ENCODE data around the gene ATP5PB. TPM values are rescaled to one million over a fixed set of nuclear protein-coding genes. Genes with fewer than 3 reads are reported as not detected.
A peak's percentile ranks its signal among the peaks of the same experiment; 100 is the strongest.

ATP5PB gene
- polyA plus RNA-seq, 3 donors: 112 to 597 (median 557) TPM

DNA sequence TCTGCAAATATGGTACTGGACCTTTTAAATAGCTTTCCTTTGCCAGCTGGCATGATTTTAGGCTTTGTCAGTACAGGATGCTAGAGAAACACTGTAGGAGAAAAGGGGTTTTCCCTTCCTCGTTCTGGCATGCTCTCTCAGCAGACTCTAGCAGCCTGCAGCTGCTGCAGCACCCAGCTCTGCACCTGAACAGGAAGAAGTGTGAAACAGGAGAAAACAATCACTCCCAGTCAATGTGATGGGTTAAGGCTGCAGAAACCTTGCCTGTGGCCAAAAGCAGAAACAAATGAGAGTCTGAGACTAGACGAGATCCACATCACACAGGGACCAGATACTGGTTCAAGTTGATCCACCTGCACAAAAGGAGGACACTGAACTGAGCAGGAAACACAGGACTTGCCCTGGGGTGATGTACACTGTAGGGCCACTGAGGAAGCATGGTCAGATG is 42.9 kb upstream of the ATP5PB start:
- Histone ChIP-seq H3K27ac (ENCODE audit: low read depth in 1 of 2, low read length in 2 of 2) (no peak overlapping the region), H3K4me2 (replicated peaks; ENCODE audit: extremely low read depth, low read length, poor library complexity, severe bottlenecking) (no peak overlapping the region), H3K79me2 (ENCODE audit: insufficient read depth, low read length) (no peaks in the 10 kb centered on the region), H3K9ac (ENCODE audit: insufficient read depth, low read length, poor library complexity, severe bottlenecking) (no peak overlapping the region), H3K4me1 (ENCODE audit: control insufficient read depth in 1 of 2, insufficient read depth in 2 of 2, low read length in 2 of 2) (no peaks in the 10 kb centered on the region), H3K4me3 (replicated peaks in 1 of 3; ENCODE audit: low read depth in 2 of 3, low read length in 3 of 3) (no peak overlapping the region), H2AFZ (ENCODE audit: insufficient read depth, low read depth, low read length, poor library complexity, severe bottlenecking) (no peak overlapping the region), H3K27me3 (ENCODE audit: control insufficient read depth in 2 of 2, insufficient read depth in 2 of 2, low read length in 2 of 2) (peaks cover 0 to 4% of the 10 kb centered on the region in 2 donors), H3K36me3 (replicated peaks in 1 of 2; ENCODE audit: control insufficient read depth in 1 of 2, insufficient read depth in 2 of 2, low read length in 2 of 2) (no peaks in the 10 kb centered on the region), H4K20me1 (ENCODE audit: insufficient read depth, low read length) (no peaks in the 10 kb centered on the region), H3K9me3 (replicated peaks in 1 of 2; ENCODE audit: control insufficient read depth in 1 of 2, insufficient read depth in 1 of 2, low read length in 2 of 2) (no peaks in the 10 kb centered on the region)
- Mint-ChIP-seq H3K4me1 (peaks cover 3% of the 10 kb centered on the region), H3K4me3 (no peak overlapping the region), H3K9me3 (peaks cover 0 to 2% (median 0%) of the 10 kb centered on the region in 7 donors), H3K27me3 (ENCODE audit: low read depth in 3 of 3) (peaks cover 4 to 13% (median 9%) of the 10 kb centered on the region in 3 donors), H3K36me3 (no peaks in the 10 kb centered on the region), H3K27ac (peak overlapping the region in 1 of 7 donors; percentile 36)
- no peak for DNase-seq
- 0% methylated on average over 1 of the region's 2 CpGs for WGBS (ENCODE audit: insufficient coverage)
- TF ChIP-seq CTCF (IDR thresholded peaks at IDR 0.05): no peak
- intact Hi-C loops (cut with micrococcal nuclease): loop anchor here in 1 of 2 donors (10.0 kb wide), 1 partner anchor 182 kb away; the partner anchor contains the start of gene CHI3L2

- no peak for DNase-seq
- TF ChIP-seq CTCF (IDR thresholded peaks at IDR 0.05): no peak
- no peak overlapping the region for H3K27ac Mint-ChIP-seq
- no peak overlapping the region for H2AFZ ChIP-seq (ENCODE audit: insufficient read depth, low read depth, low read length, poor library complexity, severe bottlenecking)
- H3K4me3 Mint-ChIP-seq: no peak overlapping the region
- peaks cover 0 to 7% (median 6%) of the 10 kb centered on the region in 3 donors for H3K27me3 Mint-ChIP-seq (ENCODE audit: low read depth in 3 of 3)
- intact Hi-C loops (cut with micrococcal nuclease): loop anchor here in 1 of 2 donors (10.0 kb wide), 1 partner anchor 182 kb away; the partner anchor contains the start of gene CHI3L2
- H3K36me3 Mint-ChIP-seq: no peaks in the 10 kb centered on the region
- no peaks in the 10 kb centered on the region for H3K36me3 ChIP-seq (replicated peaks in 1 of 2; ENCODE audit: control insufficient read depth in 1 of 2, insufficient read depth in 2 of 2, low read length in 2 of 2)
- no peaks in the 10 kb centered on the region for H3K79me2 ChIP-seq (ENCODE audit: insufficient read depth, low read length)
- no peak overlapping the region for H3K27ac ChIP-seq (ENCODE audit: low read depth in 1 of 2, low read length in 2 of 2)
- H3K4me1 ChIP-seq (ENCODE audit: control insufficient read depth in 1 of 2, insufficient read depth in 2 of 2, low read length in 2 of 2): no peaks in the 10 kb centered on the region
- H3K9me3 Mint-ChIP-seq: peaks cover 0 to 2% (median 0%) of the 10 kb centered on the region in 7 donors
- H4K20me1 ChIP-seq (ENCODE audit: insufficient read depth, low read length): no peaks in the 10 kb centered on the region
- H3K4me3 ChIP-seq (replicated peaks in 1 of 3; ENCODE audit: low read depth in 2 of 3, low read length in 3 of 3): no peak overlapping the region
- H3K9me3 ChIP-seq (replicated peaks in 1 of 2; ENCODE audit: control insufficient read depth in 1 of 2, insufficient read depth in 1 of 2, low read length in 2 of 2): no peaks in the 10 kb centered on the region
- H3K4me1 Mint-ChIP-seq: peaks cover 3% of the 10 kb centered on the region
- WGBS (ENCODE audit: insufficient coverage): 75% methylated on average over 6 of the region's 6 CpGs
- peaks cover 0 to 4% of the 10 kb centered on the region in 2 donors for H3K27me3 ChIP-seq (ENCODE audit: control insufficient read depth in 2 of 2, insufficient read depth in 2 of 2, low read length in 2 of 2)
- H3K9ac ChIP-seq (ENCODE audit: insufficient read depth, low read length, poor library complexity, severe bottlenecking): no peak overlapping the region
- no peak overlapping the region for H3K4me2 ChIP-seq (replicated peaks; ENCODE audit: extremely low read depth, low read length, poor library complexity, severe bottlenecking)
Observed at GRCh38 chr1:111407301-111407700, 42.0 kb upstream of the ATP5PB start.

Data from CD14-positive monocyte (primary cell).